SIG-M5 (cell line): Measurements from ENCODE around the gene COL6A5.
"Not testable (repeated sequence)": the region's sequence is repeated elsewhere in the genome, so short reads cannot be mapped to it uniquely, and the experiment has no call there.

Source experiments
- DNase-seq: peaks from one replicate; lab custom pipeline; 2025; lab: John Stamatoyannopoulos, UW

COL6A5 gene

DNA sequence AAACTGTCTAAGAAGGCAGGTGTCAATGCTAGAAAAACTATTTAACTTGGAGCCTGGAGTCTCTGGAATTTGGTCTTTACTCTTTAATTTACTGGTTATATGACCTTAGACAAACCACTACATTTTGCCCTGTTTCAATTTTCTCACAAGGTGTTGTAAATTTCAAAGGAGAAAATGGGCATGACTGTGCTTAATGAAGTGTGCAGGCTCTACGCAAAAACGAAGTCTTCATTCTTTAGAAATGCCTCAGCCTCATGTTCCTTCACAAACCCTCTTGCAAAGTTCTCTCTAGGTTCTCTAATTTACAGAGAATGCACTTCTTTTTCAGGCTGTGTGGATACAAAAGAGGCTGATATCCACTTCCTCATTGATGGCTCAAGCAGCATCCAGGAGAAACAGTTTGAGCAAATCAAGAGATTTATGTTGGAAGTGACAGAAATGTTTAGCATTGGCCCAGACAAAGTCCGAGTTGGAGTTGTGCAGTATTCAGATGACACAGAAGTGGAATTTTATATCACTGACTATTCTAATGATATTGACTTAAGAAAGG, 39.1 kb downstream of the COL6A5 start:
- no peak for DNase-seq

DNA sequence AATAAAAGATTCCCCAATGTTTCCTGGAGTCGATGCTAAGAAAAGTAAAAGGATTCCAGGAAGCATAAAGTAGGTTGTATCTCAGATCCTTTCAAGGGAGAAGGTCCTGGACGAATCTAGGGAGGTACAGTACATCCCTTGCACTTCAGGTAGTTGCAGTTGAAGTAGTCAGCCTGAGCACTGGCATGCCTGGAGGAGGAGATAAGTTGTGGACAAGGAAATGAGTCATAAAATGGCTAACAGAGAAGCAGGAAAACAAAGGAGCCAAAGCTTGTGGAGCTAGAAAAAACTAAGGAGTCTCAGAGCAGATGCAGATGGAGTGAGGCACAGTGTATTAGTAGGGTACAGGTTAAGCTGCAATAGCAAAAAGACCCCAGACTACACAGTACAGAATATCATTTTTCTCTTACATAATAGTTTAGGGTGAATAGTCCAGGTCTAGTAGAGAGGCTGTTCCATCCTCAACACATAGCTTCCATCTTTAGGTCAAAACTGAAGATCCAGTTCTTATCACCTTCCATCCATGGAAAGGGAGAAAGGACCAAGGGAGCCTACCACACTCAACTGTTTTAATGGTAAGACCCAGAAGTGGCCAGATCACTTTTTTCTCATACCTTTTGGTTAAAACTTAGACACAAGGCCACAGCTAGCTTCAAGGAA, 41.3 kb downstream of the COL6A5 start:
- DNase-seq, result no peak

DNA sequence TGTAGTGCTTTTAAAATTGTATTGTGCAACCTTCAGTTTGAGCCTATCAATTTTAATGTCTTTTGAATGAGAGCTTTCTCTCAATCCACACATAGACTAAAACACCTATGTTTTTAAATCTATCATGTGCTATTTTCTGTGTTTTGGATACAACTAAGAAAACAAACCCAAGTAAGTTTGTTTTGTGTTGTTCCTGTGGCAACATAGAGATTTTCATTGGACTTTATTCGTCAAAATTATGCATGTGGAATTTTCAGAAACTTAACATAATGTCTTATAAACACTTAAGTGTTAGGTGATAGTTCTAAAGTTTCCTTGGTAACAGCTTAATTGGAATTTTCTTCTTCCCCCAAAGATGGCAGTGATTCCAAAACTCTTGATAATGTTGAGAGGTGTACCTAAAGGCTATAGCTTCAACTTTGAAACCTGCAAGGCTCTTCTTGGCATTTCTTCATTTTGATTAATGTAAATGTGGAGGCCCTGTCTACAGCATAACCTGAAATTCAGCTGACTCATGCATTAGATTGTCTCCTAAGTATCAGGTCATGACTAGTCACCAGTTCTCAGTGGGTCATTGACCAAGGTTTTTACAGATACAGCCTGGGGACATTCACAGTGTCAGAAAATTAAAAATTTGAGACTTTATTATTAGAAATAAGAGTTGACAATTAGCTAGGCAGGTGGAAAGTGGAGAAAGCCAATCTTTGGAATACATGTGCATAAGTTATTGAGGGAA, 44.4 kb downstream of the COL6A5 start:
- no peak for DNase-seq

DNA sequence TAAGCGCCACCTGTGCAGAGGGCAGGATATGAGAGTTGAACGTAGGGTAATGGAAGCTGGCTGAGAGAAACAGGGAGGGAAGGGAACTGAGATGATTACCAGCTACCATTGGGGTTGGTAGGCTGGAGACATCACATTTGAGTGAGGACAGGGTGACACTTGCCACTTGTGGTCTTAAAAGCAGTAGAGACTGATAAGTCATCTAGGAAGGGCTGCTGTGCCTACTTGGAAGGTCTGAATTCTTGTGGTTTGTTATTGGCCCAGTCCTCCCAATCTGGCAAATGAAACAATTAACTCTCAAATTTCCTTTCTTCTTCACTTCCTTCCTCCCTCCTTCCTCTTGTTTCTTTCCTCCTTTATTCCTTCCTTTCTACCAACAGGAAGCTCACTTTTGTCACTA, 46.8 kb downstream of the COL6A5 start:
- DNase-seq, result no peak

DNA sequence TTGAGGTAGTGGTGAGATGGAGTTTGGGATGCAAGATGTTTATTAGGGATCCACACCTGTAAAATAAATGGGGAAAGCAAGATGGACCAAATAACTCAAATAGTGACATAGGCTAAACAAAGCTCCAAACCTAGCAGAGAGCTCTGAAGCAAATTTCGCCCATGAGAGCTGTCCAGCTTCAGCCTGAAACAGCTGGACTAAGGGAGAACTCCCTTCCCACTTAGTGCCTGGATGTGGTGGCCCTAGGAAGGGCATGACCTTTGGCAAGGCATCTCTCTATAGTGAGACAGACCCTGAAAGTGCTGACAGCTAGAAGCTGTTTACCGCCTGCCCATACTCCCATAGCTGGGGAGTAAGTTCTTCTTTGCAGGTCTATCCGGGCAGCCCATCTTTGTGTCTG, 48.1 kb downstream of the COL6A5 start:
- DNase-seq, result no peak

DNA sequence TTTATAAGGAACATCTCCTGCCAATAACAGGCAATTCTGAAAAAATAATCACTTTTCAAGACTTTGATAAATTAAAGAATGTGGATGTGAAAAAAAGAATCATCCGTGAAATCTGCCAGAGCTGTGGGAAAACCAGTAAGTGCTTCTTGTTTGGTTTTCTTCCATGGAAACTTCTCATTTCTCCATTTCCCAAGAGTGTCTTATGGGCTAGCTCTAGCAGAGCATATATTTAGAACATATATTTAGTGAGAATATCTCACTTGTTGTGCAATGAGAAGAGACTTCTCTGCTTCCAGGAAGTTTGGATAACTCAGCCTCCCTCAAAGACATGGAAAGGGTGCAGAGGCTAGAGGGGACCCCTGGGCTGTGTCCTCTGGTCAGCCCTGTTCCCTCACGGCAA, 49.9 kb downstream of the COL6A5 start:
- no peak for DNase-seq

DNA sequence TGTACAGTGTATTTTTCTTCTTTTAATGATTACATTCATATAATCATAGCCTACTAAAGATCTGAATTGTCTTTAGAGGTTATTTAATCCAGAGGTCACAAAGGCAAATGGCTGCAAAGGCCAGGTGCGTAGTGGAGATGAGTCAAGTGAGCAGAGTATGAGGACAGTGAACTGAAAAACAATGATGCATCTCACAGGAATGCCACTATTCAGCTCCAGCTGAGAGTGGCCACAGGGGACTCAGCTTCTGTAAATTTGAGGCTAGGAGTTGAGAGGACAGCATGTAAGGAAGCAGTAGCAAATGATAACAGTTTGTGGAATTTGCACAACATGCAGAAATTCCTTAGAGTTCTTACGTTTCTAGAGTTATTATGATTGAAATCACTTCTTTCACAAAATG, 50.4 kb downstream of the COL6A5 start:
- DNase-seq, result no peak

DNA sequence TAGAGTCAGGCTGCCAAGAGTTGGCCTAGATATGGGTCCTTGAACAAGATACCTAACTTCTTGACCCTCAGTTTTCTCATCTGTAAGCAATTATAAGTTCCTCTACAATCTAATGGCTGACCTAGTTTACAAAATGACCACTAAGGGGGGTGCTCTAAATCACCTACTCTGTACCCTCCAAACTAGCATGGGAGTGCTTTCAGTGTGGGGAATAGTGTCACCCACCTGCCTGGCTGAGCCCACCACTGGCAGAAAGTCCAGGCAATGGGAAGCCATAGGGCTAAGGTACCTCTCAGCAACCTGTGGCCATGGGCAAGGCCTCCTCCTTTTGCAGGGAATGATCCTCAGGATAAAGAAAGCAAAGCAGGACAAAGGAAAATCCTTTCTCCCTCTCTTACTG, 58.9 kb downstream of the COL6A5 start:
- DNase-seq, result no peak

DNA sequence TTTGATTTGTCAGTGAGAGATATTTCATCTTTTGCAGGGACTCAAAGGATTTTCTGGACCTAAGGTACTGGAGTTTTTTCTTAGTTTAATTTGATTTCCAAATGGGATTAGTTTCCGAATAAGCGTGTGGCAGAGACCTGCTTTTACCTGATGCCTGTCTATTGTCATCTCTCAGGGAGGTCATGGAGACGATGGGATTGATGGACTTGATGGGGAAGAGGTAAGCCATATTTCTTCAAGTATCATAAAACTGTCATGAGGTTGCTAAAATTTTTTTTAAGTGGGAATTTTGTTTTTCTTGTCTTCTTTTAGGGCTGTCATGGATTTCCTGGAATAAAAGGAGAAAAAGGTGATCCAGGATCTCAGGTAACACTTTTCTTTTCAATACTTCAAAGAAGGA, 60.5 kb downstream of the COL6A5 start:
- no peak for DNase-seq

DNA sequence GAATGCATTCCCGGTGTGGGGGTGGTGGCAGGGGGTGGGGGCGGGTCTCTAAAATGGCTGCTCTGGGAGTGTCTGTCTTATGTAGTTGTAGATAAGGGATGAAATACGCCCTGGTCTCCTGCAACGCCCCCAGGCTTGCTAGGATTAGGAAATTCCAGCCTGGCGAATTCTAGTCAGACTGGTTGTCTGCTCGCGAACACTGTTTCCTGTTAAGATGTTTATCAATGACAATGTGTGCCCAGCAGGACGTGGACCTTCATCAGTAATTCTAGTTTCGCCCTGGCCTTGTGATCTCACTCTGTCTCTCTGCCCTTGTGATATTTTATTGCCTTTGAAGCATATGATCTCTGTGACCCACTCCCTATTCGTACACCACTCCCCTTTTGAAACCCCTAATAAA, 62.8 kb downstream of the COL6A5 start:
- DNase-seq, result not testable (repeated sequence)

DNA sequence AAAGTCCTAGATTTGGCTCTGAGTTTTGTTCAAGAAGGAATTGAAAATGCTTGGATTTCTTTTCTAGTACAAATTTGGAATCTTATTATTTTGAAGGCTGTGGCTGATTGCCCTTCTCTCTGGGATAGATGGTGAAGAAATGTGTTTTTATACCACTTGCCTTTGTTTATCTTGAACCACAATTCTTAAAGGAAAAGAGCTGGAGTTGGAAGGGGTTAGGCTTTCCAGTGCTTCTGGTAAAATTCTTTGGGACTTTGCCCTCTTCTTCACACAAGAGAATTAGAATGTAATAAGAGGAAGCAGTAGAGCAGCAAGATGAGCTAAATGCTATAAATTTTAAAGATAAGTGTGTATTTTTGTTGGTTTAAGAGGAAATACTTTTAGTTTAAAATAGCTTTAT, 65.8 kb downstream of the COL6A5 start:
- no peak for DNase-seq

DNA sequence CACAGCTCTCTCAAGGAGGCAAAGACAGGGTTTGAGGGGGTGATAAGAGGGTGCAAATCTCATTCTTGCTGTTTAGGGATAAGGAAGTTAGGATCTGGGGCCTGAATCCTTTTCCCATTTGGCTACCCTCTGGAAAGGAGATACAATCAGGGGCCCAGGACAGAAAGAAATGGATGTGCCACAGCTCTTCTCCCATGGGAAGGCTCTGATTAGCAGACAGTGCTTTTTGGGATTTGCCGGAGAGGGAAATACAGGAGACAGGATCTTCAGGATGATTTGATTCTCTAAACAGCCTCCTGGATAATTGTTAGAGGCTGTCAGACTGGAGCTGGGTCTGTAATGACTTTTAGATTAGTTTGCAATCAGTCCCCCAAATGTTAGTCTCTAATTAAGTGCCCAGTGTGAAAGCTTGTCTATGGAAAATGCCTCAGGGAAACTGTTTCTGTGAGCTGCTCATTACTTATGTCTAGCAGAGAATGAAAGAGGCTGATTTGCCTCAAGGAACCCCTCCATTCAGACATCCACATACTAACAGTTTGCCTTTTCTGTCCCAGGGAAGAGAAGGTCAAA, 67.6 kb downstream of the COL6A5 start:
- no peak for DNase-seq

DNA sequence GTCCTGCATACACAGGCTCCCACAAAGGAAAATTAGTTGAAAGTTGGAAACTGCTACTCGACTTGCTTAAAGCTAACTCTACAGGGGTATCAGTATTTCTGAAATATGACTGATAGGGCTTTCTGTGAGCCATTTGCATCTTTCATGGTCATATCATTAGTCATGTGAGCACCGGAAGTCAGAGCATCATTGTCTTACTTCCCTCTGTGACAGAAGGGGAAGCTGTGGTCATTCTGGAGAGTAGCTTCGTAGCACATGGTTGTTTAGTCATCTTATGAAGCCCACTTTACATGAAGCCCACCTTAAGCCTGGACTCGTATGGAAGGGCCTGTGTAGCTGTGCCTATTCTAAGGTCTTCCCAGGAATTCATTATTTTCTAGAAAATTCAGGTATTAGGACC, 69.0 kb downstream of the COL6A5 start:
- no peak for DNase-seq

DNA sequence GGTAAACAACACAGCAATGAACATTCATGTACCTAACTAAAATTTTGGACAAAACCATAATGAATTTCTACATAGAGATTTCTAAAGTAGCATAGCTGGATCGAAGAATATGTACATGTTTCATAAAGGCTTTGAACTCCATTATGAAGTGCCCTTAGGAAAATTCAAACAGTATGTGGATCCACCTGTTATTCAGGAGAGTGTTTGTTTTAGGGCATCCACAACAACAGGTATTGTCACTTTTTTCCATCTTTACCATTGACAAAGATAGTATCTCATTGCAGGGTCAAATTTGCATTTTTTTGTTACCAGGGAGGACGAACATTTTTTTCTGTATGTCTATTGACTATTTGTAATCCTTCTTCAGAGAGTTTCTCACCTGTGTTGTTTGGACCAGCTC, 75.0 kb downstream of the COL6A5 start:
- DNase-seq, result no peak

DNA sequence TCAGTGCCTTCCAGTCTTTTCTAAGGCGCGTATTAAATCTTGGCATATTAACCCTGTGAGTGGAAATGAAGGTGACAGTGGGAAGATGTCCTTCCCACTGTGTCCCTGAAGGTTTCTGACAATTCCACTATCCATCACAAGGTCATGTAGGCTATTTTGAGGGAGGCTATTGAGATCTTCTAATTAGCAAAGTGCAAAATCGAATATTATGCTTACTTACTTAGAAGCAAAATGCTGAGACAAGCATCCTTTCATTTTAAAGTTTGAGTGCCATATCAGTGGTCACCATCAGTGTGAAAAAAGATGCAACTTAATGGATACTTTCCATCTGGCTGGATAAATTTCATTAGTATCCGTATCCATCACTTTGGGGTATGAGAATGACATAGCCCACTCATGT, 77.6 kb downstream of the COL6A5 start:
- no peak for DNase-seq

DNA sequence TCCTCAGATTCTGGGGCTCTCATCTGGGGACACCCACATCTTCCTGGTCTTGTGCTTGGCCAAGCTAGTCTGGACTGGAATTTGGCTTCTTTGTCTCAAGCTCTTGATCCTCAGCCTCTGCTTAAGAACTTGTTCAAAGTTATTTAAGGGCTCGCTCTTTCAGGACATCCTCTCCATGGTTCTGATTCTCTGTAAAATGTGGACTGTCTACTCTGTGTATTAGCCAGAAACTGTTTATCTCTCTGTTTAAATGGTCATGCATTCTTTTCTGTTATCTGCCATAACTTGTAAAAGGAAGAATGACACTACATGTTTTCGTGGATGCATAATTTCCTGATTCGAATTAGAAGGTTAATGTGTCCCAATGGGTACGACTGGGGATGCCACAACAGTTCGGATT, 79.4 kb downstream of the COL6A5 start:
- no peak for DNase-seq

DNA sequence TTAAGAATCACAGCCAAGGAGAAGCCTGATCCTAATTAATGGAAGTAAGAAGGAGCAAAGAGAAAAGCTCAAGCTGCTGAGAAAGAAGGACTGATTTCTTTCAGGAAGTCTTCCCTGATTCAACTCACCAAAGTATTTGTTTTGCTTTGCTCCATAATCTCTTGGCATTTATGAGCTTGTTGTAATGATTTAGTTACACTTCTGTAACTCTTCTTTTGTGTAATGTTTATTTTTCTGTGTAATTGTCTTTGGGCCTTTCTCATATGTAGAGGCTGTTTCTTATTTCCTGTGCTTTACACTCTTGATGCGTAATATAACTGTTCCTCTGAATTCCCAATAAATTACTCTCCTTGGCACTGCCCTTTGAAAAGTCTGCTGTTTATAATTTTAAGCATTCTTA, 80.0 kb downstream of the COL6A5 start:
- DNase-seq, result no peak

DNA sequence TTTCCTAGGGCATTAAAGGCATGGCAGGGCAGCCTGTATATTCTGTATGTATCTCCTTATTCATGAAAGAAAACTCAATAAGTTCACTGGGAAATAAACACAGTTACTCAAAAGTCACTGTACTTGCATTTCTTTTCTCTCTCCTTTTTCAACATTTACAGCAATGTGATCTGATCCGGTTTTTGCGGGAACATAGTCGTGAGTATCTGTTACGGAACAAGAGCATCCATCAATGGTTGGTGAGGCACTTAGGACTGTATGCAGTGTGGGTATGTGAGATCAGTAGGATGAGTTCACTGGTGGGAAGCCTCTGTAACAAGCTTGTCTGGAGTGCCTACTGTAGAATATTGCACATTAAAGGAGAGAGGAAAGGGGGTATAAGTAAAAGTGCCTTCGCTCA, 80.7 kb downstream of the COL6A5 start:
- DNase-seq, result no peak

DNA sequence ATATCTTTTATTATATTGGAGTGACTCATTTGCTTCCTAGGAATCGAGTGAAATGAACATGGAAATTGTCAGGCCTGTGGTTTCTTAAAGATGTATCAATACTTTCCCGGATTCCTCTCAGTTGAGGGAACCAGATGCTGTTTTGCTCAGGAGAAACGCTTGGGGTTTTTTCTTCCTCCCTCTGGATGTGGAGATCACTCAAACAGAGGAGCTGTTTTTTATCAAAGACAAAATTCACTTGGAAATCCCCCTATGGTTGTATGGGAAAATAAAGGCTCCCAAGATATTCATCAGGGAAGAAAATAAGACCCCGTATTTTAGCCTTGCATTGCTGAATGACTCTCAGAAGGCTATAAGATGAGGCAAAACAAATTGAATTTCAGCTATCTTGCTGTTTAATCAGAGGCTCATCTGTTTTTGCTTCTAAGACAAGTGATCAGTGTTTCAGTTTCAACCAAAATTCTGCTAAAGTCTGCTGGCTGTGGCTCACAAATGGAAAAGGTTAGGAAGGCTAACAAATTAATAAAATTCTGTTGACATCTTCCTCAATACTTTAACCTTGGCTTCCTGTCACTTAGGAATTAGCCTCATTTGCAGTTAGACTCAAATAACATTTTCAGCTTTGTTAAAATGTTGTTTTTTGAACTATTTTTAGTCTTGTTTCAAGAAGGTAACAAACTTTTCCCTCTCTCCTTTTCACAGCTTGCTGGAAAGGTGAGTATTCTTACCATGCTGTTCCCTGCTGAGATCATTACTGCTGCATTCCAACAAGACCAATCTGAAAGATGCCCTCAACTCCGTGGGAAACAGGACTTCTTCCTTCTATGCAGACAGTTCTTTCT, 83.6 kb downstream of the COL6A5 start:
- DNase-seq, result no peak

DNA sequence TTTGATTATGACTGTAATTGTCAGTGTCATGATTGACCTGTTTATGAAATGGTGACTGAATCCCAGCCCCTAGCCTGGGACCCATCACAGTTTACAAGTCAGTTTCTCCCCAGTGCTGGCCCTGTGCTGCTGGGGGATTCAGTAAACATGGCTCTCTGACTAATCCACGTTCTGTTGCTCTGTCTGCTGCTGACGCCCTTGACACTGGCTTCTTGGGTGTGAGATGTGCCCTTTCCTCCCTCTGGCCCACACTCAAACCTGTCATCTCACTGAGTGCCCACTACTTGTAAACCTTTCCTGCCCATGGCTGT, 84.2 kb downstream of the COL6A5 start:
- no peak for DNase-seq

DNA sequence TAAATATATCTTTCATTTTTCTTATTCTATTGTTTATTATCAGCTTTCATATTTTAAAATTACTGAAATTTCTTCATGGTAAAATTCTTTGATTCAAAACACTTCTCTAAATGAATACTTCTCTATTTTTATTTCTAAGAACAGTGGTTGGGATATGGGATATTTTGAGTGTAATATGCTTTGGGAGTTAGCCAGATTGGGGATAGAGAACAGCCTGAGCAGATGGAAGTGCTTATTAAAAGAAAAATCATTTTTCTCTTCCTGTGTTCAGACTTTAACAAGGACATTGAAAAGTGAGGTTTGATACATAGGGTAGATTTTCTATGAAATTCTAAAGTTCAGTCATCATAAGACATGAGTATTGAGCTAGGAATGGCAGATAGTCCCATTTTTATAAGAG, 84.8 kb downstream of the COL6A5 start:
- DNase-seq, result no peak

DNA sequence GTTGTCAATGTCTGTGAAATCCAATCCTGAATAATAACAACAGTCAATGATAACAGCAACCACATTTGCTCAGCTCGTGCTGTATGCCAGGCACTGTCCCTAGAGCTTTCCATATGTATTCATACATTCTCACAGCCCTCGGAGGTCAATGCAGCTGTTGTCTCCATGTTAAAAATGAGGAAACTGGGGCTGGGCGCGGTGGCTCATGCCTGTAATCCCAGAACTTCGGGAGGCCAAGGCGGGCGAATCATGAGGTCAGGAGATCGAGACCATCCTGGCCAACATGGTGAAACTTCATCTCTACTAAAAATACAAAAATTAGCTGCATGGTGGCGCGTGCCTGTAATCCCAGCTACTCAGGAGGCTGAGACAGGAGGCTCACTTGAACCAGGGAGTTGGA, 86.6 kb downstream of the COL6A5 start:
- DNase-seq, result not testable (repeated sequence)

DNA sequence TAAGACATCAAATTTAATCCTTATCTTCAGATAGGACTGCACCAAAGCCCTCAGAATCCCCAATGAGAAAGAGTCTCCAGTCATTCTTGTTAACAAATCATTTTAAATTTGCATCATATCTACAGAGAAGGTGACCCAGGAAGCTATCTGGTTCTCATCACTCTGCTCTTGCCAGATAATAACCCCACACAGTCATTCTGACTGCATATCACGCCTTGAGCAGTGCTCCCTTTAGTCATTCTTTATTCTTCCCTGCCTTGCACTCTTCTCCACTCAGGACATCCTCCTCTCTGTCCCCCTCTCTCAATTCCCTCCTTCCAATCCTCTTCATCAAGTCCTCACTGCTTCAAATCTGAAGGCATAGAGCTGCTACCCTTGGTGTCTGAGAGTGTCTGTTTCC, 87.8 kb downstream of the COL6A5 start:
- no peak for DNase-seq
